Measurements from ENCODE around the gene HOXA13. TPM values are rescaled to one million over a fixed set of nuclear protein-coding genes. Genes with fewer than 3 reads are reported as not detected.

Gene HOXA13
- total RNA-seq, 2 experiments from 2014 or later, result 0.32 to 0.54 TPM

DNA sequence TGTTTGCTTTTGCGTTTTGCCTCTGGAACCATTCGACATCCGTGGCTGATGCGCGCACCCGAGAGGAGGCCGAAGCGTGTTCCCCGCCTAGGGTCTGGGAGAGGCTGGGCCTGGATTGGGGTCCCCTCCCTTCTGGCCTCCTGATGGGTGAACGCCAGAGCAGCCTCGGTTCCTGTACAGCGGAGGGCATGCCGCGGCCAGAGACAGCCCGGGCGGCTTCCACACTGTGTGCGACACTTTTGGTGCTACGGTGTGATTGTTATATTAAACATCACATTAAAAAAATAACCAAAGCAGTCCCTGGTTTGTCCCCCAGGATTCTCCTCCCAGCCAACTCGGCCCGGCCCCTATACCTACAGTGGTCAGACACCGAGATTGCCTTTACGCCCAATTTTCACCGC is 39.7 kb downstream of the HOXA13 start:
- Histone ChIP-seq H4K20me1 (ENCODE audit: insufficient read depth, low read length) (no peaks in the 10 kb centered on the region), H3K79me2 (ENCODE audit: insufficient read depth, low read depth, low read length) (no peaks in the 10 kb centered on the region), H3K4me2 (ENCODE audit: low read length) (peak overlapping the region; percentile 77), H3K36me3 (ENCODE audit: insufficient read depth, low read length) (no peaks in the 10 kb centered on the region), H3K27ac (ENCODE audit: low read depth, low read length, poor library complexity, severe bottlenecking) (no peak overlapping the region), H3K9me3 (ENCODE audit: low read length) (no peaks in the 10 kb centered on the region), H3K9me2 (ENCODE audit: insufficient read depth, low read length) (no peaks in the 10 kb centered on the region), H2AFZ (ENCODE audit: low read length) (peak overlapping the region; percentile 90), H3K4me3 (ENCODE audit: low read depth, low read length, poor library complexity, severe bottlenecking) (peak overlapping the region; percentile 67), H3K4me1 (ENCODE audit: insufficient read depth, low read length, poor library complexity, severe bottlenecking) (peaks cover 20% of the 10 kb centered on the region)
- DNase-seq (ENCODE audit: low spot score), result no peak
- intact Hi-C loops (cut with micrococcal nuclease; ENCODE audit: unreplicated experiment), result loop anchor here (2.0 to 5.0 kb wide), 3 partner anchors 307 to 658 kb away; no protein-coding TSS in a partner anchor
- CTCF ChIA-PET (ENCODE audit: unreplicated experiment), result no interaction called here
- POLR2A ChIA-PET, result interaction anchor here (0.7 kb wide), 2 partner anchors 9 to 33 kb away, joined by 3 read pairs; no protein-coding TSS in a partner anchor
- TF ChIP-seq, protein P1, sequence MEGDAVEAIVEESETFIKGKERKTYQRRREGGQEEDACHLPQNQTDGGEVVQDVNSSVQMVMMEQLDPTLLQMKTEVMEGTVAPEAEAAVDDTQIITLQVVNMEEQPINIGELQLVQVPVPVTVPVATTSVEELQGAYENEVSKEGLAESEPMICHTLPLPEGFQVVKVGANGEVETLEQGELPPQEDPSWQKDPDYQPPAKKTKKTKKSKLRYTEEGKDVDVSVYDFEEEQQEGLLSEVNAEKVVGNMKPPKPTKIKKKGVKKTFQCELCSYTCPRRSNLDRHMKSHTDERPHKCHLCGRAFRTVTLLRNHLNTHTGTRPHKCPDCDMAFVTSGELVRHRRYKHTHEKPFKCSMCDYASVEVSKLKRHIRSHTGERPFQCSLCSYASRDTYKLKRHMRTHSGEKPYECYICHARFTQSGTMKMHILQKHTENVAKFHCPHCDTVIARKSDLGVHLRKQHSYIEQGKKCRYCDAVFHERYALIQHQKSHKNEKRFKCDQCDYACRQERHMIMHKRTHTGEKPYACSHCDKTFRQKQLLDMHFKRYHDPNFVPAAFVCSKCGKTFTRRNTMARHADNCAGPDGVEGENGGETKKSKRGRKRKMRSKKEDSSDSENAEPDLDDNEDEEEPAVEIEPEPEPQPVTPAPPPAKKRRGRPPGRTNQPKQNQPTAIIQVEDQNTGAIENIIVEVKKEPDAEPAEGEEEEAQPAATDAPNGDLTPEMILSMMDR (conservative IDR thresholded peaks at IDR 0.05; ENCODE audit: low read length), result no peak
- no peak for TF ChIP-seq EZH2phosphoT487 (IDR thresholded peaks at IDR 0.05; ENCODE audit: borderline replicate concordance, low read depth, low read length)
- BruUV-seq (replicated peaks), result no TSS peak

DNA sequence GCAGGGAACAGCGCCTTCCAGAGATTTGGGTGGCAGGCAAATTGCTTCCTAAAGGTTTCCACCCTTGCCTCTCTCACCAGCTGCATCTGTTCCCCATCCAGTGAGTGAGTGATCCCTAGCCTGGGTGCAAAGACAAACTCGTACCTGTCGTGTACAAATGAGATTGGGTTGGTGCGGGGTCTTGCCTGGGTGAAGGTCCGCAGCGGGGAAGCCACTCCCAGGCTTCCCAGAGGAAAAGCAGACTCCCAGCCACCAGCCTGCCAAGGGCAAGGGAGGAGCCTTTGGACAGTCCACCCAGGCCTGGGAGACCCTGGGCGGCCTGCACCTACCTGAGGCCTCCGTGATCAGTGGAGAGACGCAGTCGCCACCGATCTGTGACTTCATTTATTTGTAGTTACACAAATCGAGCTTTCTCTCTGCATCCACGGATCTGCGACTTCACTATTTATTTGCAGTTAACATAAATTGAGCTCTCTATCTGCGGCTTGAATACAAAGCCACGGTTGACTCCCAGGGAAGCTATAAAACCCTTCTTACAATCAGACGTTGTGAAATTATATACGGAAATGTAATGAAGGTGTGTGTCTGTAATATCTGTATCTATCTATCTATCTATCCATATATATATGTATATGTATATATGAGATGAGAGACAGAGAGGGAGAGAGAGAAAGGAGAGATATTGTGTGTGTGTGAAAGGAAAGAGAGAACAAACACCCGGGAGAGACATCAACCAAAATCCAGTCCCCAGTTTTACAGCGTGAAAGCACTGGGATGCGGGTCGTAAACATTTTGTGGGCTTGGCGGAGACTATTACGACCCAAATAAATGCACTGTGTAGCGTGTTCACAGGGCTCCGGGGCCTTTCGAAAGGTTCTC is 40.4 kb downstream of the HOXA13 start:
- TF ChIP-seq EZH2phosphoT487 (IDR thresholded peaks at IDR 0.05; ENCODE audit: borderline replicate concordance, low read depth, low read length), result no peak
- TF ChIP-seq, protein P1 (conservative IDR thresholded peaks at IDR 0.05; ENCODE audit: low read length), result no peak
- intact Hi-C loops (cut with micrococcal nuclease; ENCODE audit: unreplicated experiment), result loop anchor here (2.0 to 10.0 kb wide), 4 partner anchors 307 to 1265 kb away; no protein-coding TSS in a partner anchor
- H3K9me2 ChIP-seq (ENCODE audit: insufficient read depth, low read length), result no peaks in the 10 kb centered on the region
- ChIA-PET CTCF (ENCODE audit: unreplicated experiment) (no interaction called here), POLR2A (interaction anchor here (0.6 to 1.1 kb wide), 3 partner anchors 9 to 762 kb away, joined by 3 to 4 read pairs (median 3); no protein-coding TSS in a partner anchor)
- H2AFZ ChIP-seq (ENCODE audit: low read length), result peak overlapping the region; percentile 90; the same call in 1 of the 2 replicates
- DNase-seq (ENCODE audit: low spot score), result no peak
- H3K4me3 ChIP-seq (ENCODE audit: low read depth, low read length, poor library complexity, severe bottlenecking), result no peak overlapping the region
- peak overlapping the region; percentile 77; the same call in 1 of the 2 replicates for H3K4me2 ChIP-seq (ENCODE audit: low read length)
- no peaks in the 10 kb centered on the region for H3K36me3 ChIP-seq (ENCODE audit: insufficient read depth, low read length)
- H4K20me1 ChIP-seq (ENCODE audit: insufficient read depth, low read length), result no peaks in the 10 kb centered on the region
- no peaks in the 10 kb centered on the region for H3K79me2 ChIP-seq (ENCODE audit: insufficient read depth, low read depth, low read length)
- H3K9me3 ChIP-seq (ENCODE audit: low read length), result no peaks in the 10 kb centered on the region
- no peak overlapping the region for H3K27ac ChIP-seq (ENCODE audit: low read depth, low read length, poor library complexity, severe bottlenecking)
- H3K4me1 ChIP-seq (ENCODE audit: insufficient read depth, low read length, poor library complexity, severe bottlenecking), result peaks cover 26% of the 10 kb centered on the region
- no TSS peak for BruUV-seq (replicated peaks)

All from OCI-LY7 (cell line).